NCI-H774 (cell line): ENCODE results near the gene MED17.

Experiments used
- DNase-seq: peaks from one replicate; lab custom pipeline; 2025; lab: John Stamatoyannopoulos, UW

MED17 gene

DNA sequence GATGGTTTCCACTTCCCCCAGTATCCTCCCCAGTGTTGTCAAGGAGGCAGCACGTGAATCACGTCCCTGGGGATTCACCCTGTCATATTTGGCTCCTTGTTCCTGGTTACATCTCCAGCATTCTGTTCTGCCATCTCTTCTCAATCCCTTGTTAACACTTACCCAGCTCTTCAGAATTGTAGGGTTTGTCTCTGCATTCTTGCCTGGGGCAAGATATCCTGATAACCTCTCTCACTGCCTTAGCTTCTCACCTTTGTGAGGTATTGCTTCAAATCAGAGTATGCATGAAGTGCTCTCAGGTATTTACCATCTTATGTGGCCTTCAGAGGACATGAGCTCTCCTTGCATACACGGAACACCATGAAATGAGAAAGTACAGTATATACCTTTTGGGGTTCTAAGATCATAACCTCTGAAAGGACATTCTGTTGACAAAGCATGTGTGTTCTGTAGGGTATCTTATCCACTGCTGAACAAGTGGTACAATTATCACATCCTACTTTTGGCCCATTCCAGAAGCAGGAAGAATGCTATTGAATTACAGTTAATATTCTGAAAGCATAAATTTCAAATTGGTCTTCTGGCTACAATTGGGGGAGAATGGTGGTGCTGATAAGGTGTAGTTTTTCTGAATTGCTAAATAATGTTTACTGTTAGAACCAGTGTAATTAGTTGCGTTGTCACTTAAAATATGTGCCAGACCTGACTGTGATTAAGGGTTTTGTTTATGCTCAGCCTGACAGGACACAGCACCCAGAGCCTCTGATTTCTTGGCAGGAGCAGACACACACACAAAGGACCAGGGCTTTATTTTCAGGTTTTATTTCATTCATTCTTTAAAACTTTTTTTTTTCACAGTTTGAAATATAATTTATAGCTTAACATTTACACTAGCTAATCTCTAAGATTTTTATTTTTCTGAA lies 33.6 kb downstream of the MED17 start:
- no peak for DNase-seq

DNA sequence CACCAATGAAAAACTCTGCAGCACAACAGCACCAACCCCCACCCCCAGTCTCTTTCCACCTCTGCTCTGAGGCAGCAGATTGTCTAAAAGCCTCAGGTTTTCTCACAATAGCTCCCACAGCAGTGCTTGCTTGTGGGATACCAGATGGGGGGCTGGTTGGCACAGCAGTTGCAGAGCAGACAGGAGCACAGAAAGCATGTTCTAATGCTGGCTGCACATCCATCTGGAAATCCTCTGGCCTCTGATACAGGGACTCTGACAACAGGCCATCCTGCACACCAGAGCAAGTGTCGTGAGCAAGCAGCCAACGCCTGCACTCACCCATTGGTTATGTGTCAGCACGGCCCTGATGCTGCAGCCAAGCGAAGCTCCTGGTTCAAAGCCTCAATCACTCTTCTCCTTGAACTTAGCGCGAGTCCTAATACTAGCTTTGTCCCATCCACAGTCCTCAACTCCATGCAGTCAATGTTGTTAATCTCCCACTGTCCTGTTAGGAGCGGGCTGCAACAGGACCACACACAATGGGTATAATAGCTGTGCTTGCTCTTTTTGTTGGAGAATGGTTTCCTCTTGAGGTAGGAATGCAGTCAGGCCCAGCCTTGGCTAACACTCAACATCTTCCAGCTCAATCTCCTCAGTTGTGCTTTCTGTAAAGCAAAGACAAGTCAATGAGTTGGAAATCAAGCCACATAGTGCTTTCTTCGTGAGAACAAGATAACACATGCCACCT lies 36.0 kb downstream of the MED17 start:
- no peak for DNase-seq

DNA sequence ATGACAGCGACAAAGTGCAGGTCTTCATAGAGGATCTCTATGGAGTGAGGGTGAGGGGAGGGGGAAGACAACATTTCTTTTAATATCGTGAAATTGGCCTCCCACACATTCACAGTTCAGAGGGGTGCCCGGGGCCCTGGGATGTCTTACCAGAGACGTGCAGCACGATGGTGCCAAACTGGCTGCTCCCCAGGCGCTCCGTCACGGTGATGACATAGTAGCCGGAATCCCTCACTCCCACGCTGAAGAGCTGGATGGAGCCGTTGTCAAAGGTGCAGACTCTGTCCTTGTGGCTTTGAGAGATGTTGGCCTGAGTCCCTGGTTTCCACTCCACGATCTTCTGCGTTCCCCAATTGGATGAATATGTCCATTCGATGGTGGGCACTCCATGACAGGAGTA lies 36.8 kb downstream of the MED17 start:
- no peak for DNase-seq

DNA sequence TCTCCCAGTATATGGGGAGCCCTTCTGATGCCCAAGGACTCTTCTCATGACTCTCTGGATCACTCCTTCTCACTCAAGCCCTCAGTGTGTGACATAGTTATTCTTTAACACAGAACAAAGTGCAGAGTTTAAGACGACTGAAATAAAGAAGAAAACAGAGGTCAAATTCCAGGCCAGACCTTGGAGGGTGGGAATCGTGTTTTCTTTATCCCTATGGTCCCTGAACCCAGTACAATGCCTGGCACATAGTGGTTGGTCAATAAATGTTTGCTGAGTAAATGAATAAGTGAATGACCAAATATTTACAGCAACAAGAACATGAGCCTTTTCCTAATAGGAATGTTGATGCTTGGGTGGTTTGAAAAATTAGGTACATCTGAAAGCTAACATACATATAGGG lies 37.5 kb downstream of the MED17 start:
- DNase-seq = no peak

DNA sequence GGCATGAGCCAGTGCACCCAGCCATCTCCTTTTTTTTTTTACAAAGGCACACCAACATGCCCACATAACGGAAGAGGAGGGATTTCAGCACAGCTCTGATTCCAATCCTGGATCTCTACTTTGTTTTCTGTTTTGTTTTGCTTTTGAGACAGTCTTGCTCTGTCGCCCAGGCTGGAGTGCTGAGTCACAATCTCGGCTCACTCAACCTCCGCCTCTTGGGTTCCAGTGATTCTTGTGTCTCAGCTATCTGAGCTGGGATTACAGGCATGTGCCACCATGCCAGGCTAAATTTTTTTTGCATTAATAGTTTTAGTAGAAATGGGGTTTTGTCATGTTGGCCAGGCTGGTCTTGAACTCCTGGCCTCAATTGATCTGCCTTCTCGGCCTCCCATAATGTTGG lies 38.3 kb downstream of the MED17 start:
- DNase-seq = no peak

DNA sequence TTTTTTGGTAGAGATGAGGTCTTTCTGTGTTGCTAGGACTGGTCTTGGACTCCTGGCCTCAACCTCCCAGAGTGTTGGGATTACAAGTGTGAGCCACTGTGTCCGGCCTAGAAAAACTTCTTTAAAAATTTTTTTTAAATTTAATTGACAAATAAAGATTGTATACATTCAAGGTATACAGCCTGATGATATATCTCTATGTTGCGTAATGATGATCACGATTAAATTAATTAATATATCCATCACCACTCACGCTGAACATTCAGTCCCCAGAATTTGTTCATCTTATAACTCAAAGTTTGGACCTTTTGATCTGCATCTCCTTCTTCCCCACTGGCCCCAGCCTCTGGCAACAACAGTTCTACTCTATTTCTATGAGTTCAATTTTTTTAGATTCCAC lies 39.1 kb downstream of the MED17 start:
- DNase-seq = no peak

DNA sequence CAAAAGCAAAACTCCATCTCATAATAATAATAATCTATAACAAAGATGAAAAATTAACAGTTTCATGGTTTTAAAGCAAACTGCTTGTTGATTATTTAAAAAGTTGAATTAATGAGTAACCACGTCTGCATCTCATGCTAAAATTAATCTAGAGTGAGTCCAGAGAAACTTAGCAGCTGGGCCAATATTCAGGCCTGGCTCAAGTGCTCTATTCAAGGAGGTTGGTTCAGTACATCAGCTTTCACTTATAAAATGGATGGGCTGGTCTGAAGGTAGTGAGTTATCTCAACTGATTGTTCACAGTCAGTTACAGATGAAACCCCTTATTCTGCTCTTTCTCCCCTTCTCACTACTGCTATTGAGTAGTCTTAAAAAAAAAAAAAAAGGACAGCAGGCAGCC lies 43.3 kb downstream of the MED17 start:
- DNase-seq = no peak

DNA sequence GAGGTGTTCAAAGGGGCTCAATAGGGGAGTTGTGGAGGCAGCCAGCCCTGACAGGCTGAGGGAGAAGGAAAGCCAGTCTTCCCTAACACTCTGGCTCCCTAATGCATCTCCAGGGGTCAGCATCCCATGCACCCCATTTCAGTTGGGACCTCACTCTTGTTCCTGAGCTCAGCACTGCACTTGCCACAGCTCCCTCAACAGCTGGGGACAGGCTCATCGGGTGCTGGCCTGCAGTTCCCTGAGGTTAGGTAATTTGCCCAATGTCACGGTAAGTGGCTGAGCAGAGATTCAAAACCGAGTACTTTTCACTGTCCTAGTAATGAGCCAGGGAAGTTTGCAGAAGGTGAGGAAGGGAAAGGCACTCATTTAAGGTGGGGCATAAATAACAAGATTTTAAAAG lies 45.5 kb downstream of the MED17 start:
- no peak for DNase-seq

DNA sequence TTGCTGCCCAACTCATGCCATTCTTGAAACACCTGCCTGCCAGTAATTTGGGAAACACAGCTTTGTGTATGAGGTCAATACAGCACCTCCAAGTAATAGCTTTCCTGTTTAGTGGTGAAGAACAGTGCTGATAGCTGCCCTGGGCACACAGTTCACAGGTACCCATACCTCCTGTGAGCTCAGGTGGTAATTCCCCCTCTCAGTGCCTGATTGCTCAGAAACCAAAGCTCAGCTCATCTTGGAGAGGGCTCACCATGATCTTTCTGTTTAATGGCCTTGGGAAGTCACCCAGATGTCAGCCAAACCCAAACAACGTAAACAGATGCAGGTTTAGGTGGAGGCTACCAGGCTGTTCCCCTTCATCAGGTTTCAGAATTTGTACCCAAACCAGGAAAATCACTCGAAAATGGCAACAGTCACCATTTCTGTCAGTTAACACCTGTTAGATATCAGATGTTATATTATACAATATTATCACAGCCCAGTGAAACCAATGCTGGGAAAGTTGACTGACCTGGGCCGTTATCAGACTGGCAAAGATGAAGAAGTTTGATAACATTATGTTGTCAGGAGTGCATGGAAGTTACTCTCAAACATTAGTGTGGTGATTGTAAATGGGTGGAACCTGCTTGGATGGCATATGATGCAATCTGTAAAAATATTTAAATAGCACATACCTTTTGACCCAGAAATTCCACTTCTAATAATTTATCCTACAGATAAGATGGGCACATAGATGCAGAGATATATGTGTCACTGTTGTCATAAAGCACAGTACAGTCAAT lies 47.5 kb downstream of the MED17 start:
- no peak for DNase-seq

DNA sequence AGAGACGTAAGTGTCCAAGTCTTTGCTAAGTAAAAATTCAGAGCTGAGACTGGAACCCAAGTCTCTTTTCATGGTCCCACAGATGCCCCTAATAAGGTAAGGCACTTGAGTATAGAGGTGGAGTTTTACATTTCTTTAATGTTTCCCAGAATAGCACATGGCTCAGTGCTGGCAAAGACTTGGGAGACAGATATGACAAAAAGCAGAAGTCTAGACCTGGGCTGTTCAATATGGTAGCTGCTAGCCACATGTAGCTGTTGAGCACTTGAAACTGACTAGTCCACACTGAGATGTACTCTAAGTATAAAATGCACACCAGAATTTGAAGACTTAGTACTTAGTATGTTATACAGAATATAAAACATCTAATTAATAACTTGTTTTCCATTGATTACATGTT lies 48.7 kb downstream of the MED17 start:
- DNase-seq = no peak

DNA sequence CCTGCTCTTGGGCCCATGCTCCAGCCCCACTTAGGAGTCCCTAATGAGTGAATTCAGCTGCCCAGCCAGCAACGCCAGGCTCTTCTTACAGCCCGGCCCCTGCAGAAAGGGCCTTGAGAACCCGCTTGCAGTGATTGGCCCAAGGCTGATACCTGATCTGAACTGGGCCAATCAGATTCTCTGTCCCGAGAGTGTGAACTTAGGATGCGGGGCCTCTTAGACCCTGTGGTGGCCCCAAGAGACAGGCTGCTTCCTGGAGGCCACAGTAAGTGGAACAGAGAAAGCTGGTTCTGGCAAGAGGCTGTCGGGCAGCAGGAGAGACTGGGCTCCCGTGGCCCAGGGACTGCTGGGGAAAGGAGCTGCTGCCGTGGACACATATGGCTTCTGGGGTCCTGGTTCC lies 54.9 kb downstream of the MED17 start:
- DNase-seq = no peak

DNA sequence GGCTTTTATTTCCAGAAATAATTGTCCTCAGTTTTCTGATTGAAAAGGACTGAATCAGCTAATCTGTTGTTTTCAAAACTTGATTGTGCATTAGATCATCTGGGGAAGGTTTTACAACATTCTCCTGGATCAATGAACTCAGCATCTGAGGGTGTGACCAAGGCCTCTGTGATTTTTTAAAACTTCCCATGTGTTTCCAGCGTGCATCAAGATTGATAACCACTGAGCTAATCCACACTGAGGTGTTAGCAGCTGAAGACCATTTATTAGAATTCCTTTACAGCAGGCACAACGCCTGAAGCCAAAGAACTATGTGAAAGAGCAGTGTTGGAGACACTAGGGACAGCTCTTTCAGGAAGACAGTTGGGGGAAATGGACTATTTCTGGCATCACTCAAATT lies 56.1 kb downstream of the MED17 start:
- no peak for DNase-seq

DNA sequence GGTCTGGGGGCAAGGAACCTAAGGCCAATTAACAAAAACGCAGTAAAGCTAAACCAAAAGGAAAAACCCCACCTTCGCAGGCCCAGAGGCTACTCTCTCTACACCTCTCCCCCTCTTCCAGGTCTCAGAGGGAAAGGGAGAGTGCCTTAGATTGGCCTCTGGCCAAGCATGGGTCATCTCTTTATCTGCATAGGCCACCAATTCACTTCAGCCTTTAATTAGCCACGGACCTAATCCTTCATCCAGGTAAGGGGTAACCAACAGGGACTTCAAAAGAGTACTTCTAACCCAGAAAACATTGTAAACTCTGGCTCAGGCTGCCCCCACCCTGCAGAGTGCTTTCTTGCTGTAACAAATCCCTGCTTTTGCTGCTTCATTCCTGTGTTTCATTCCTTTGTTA lies 56.9 kb downstream of the MED17 start:
- DNase-seq = no peak

DNA sequence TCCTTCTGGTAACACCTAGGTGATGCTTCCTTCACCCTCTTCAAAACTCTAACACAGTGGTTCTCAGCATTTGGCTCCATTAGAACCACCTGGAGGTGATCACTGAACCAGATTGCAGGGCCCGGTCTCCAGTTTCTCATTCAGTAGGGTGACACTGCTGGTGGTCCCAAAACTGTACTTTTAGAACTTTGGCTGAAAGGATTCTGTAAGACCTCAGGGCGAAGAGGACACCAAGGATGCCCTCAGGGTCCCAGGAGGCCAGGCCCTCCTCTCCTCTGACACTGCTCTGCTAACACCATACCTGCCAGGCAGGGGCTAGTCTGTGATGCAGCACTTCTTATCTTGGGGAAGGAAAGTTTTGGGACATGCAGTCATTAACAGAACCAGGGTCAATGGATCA lies 57.4 kb downstream of the MED17 start:
- no peak for DNase-seq

DNA sequence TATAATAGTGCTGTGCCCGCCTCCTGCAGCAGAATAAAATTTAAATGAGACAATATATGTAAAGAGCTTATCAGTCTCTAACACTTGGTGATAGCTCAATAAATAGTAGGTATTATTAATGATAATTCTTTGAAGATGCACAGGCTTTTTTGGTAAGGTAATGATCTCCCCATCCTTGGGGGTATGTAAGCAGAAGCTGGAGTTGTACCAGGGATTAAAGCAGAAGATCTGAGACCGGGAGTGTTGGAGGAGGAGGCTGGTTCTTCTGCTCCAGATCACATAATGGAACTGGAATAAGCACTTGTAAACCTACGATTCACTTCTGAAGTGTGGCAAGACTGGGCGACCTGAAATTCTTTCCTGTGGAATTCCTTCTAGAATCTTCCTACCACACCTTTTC lies 58.0 kb downstream of the MED17 start:
- DNase-seq = no peak

DNA sequence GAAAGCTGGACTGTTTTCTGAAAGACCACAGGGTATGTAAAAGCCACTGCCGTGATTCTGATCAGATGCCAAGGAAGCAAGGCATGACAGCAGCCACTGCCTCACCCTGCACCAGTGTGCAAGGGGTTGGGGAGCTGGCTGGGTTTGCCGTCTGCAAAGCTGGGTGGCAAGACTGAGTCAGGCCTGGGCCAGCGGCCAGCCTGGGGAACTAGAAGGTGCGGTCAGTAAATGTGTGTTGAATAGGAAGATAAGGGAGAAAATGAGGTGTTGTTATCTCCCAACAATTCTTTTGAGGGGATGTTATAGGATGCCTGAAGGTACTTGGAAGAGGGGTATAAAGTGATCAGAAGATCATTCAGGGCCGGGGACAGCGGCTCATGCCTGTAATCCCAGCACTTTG lies 58.4 kb downstream of the MED17 start:
- no peak for DNase-seq

DNA sequence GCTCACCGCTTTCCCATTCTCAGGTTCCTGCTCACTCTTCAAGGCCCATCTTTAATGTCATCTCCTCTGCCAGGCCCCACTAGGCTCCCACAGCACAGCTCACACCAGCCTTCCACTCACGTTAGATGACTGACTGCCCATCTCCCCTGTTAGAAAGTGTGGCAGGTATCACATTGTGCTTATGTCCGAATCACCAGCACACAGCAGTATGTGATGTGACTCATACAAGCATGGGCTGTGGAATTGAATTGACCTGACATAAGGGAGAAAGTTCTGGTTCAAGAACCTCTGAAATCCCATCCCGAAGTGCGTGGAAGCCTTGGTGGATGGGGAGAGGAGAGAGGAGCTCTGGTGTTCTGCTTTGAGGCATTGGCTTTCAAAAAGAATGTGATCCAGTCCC lies 59.8 kb downstream of the MED17 start:
- DNase-seq = no peak

DNA sequence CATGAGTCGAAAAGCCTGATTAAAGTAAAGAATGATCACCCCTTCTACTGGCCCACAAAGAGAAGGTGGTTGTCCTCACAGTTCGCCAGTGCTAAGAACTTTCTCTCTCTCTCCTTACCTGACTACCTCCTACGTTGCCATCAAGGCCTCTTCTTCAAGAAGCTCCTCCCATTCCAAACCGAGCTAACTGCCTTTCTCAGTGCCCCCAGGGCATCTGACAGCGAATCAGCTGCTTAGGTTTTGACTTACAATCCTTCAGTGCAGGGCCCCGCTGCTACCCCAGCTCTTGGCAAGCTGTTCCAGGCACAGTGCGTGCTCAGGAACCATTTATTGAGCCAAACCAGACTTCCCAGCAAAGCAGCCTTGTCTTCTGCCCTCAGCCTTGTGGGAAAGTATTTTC lies 60.5 kb downstream of the MED17 start:
- DNase-seq = no peak

DNA sequence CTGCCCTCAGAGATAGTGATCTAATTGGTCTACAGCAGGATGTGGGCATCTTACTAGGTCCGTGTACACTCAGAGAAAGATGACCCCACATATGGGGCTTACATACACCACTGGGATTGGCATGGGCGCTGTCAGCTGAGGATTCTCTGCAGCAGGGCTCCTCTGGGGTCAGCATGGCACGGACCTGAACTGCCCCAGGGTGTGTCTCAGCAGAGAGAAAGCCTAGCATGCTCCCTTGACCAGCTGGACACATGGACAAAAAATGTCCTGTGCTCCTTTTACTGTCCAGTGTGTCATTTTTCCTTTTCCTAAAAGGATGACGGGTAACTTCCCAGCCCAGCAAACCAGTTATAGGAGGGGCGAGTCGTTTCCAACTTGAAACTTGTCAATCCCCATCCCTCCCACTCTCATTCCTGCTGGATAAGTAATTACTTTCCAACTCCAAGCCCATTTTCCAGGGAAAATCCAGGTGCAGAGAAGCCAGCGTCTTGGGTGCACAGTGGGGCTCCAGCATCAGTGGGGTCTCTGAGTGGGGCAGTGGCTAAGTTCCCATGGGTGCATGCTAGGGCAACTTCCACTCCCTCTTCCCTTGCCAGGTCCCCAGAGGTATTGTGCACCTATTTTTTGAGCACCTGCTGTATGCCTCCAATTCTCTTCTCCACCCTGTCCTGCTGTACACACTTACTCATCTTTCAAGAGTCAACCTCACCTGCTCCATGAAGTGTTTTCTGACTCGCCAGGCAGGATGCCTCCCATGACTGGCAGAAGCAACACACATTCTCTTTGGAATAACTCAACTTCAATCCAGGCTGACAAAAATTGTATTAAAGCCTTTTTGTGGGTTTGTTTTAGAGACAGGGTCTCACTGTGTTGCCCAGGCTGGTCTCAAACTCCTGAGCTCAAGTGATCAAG lies 61.4 kb downstream of the MED17 start:
- no peak for DNase-seq

DNA sequence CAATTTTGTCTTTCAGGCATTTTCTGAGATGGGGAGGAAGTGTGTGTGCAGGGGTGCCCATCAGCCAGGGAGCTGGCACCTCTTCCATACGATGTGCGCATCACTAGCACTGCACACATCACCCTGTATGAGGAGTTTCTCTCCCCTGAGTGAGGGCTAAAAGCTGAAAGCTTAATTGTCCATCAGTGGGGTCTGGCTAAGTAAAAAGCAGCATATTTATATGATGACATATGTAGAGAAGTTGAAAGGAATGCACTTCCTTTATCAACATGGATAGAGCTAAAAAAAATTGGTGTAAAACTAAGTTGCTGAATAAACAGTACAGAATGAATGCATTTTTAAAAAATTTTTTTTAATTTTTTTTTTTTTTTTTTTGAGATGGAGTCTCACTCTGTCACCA lies 62.3 kb downstream of the MED17 start:
- no peak for DNase-seq

DNA sequence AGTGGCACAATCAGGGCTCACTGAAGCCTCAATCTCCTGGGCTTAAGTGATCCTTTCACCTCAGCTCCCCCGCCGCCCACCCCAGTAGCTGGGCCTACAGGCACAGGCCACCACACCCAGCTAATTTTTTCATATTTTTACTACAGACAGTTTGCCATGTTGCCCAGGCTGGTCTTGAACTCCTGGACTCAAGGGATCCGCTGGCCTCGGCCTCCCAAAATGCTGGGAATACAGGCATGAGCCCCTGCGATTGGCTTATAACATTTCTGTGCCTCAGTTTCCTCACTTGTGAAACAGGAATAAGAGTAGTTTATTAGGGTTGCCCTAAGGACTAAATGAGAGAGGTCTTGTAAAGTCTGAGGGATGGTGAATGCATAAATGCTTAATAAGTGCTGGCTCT lies 65.1 kb downstream of the MED17 start:
- no peak for DNase-seq
